ENCODE results near the gene CC2D2B.

DNA sequence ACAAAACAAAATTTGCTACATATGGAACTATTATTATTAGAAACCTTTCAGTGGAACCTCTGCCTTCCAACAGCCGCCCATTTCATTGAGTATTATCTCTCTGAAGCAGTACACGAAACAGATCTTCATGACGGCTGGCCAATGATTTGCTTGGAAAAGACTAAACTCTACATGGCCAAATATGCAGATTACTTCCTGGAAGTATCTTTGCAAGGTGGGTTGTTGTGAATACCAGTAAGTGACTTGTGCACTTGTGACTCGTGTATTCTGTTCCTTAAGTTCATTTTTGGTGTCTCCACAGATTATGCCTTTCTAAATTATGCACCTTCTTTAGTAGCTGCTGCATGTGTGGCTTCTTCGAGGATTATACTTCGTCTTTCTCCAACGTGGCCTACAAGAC, 149.0 kb downstream of the CC2D2B start:
- TF ChIP-seq, protein P1, sequence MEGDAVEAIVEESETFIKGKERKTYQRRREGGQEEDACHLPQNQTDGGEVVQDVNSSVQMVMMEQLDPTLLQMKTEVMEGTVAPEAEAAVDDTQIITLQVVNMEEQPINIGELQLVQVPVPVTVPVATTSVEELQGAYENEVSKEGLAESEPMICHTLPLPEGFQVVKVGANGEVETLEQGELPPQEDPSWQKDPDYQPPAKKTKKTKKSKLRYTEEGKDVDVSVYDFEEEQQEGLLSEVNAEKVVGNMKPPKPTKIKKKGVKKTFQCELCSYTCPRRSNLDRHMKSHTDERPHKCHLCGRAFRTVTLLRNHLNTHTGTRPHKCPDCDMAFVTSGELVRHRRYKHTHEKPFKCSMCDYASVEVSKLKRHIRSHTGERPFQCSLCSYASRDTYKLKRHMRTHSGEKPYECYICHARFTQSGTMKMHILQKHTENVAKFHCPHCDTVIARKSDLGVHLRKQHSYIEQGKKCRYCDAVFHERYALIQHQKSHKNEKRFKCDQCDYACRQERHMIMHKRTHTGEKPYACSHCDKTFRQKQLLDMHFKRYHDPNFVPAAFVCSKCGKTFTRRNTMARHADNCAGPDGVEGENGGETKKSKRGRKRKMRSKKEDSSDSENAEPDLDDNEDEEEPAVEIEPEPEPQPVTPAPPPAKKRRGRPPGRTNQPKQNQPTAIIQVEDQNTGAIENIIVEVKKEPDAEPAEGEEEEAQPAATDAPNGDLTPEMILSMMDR (IDR thresholded peaks at IDR 0.05; ENCODE audit: low read depth, low read length): no peak
- no peak for TF ChIP-seq EZH2phosphoT487 (IDR thresholded peaks at IDR 0.05; ENCODE audit: low read depth)

All from OCI-LY3 (cell line).